HL-60/S4 treated with retinoic acid at 250 ng/mL for 4 days and 3 days (cell line): ENCODE measurements around the gene PPDPF.
"Not testable (repeated sequence)": the region's sequence is repeated elsewhere in the genome, so short reads cannot be mapped to it uniquely, and the experiment has no call there.

Experiments
- in situ Hi-C: fragments of 300-500 bp; cut with MboI; formaldehyde crosslinking; loops from 2 replicates; pipeline ENCODE4 v1.7.0; 2022; ENCODE audit warnings: low sequenced_read_pairs

The PPDPF gene

DNA sequence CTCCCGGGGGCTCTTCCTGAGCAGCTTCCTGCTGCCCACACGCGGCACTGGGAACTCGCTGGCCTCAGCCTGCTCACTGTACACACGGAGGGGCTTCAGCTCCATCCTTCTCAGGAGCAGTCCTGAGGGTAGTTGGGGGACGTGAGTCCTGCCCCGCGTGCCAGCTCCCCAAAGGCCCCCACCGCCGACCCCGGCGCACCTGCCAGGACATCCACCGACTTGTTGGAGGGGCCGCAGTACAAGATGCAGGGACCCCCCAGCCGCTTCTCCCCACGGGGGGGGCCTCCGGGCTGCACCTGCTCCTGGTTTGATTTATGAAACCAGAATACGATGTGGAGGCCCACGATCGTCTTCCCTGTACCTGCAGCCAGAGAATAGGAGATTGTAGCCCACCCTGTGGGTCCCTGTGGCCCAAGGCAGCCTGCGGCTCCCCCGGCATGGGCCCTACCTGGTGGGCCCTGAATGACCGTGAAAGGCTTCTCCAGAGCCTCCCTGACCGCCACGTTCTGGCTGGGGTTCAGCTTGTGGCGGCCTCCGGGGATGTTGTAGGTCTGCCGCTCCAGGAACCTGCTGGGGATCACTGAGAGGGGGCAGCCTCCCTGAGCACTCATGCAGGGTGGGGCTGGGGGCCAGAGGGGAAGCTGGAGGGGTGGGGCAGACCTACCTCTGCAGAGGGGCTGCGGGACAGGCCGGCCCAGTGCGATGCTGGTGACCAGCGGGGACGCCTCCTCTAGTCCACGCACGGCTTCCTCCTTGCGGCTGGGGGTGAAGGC lies 41.2 kb downstream of the PPDPF start:
- in situ Hi-C loops = no loop called here

GRCh38 chr20:63562461-63563224 lies 42.1 kb downstream of the PPDPF start:
- in situ Hi-C loops = no loop called here

DNA sequence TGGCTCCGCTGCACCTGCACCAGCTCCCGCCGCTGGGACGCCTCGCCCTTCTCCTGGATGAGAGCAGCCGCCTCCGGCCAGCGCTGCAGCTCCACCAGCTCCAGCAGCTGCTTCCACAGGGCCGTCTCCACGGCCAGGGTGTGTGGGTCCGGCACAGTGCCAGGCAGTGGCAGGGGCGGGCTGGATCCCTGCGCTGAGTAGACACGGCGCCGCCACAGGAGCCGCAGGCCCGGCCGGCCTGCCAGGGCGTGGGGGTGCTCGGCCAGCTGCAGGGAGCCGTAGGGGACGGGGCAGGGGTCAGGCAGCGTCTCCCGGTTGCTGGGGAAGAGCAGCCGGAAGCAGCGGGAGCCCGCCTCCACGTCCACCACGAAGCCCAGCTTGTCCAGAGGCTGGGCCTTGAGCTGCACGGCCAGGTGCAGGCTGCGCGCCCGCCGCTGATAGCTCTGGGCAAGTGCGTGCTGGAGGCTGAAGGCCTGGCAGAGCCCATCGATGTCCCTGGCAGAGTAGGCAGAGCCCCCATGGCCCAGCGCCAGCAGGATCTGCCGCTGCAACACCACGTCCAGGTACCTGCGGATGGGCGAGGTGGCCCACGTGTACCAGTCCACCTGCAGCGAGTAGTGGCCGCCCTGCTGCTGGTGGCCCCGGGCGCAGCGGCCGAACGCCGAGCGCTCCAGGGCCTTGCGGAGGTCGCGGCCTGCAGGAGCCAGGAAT lies 42.8 kb downstream of the PPDPF start:
- in situ Hi-C loops = no loop called here

GRCh38 chr20:63564036-63564810 lies 43.7 kb downstream of the PPDPF start:
- in situ Hi-C loops = no loop called here

DNA sequence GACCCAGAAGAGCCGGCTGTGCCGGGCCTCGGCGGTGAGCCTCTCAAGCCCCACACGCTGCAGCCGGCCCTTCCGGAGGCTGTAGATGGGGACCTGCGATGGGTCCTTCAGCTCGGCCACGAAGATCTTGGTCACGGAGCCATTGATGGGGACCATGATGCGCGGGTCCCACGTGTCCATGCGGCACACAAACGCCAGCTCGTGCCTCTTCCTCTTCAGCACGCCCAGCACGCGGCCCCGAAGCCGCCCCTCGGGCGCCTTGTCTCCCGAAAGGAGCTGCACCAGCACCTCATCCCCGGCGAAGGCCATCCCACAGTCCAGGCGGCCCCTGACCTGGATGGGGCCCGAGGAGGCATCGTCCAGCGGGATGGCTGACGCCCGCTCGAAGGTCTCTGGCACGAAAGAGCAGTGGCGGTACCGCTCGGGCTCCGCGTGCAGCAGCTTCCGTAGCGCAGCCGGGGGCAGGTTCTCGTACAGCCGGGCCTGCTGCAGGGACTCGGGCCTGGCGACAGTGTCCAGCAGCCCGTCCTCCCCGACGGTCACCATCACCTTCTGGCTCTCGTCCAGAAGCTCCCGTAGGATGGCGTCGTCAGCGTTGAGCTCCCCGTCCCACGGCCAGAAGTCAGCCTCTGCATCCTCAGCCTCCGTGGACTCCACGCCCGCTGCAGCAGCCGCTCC lies 44.6 kb downstream of the PPDPF start:
- in situ Hi-C loops = no loop called here

GRCh38 chr20:63565699-63566335 lies 45.3 kb downstream of the PPDPF start:
- in situ Hi-C loops = no loop called here

GRCh38 chr20:63566395-63567135 lies 46.0 kb downstream of the PPDPF start:
- in situ Hi-C loops = no loop called here

GRCh38 chr20:63567136-63567385 lies 46.5 kb downstream of the PPDPF start:
- in situ Hi-C loops = no loop called here

DNA sequence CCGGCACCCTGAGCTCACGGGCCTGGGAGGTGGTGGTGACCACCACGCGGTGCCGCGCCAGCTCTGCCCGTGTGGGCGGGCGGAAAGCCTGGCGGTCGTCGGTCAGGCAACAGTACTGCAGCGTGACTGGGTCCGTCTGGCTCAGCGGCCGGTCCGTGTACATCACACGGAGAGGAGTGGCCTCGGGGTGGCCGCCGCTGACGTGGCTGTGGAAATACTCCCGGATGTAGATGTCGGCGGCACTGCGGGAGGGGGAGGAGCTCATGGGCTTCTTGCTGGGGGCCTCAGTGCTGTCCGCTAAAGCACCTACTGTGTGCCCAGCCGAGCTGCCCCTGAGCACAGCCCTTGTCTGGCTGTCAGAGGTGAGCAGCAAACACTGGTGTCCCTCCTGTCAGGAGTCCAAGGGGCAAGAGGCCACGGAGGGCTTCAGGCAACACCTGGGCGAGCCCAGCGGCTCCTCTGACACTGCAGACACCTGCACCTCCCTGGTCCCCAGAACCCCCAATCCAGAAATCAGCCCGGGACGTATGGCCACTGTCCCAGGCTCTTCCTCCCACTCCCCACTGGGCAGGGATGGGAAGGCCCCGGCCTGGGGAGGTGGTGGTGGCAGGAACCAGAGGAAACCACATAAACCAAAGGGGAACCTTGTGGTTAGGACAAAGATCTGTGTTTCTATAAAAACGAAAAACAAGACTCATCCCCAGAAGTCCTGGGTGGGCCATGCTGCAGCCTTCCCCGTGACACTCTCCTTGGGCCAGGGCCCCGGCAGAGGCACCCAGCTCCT lies 47.0 kb downstream of the PPDPF start:
- in situ Hi-C loops = no loop called here

DNA sequence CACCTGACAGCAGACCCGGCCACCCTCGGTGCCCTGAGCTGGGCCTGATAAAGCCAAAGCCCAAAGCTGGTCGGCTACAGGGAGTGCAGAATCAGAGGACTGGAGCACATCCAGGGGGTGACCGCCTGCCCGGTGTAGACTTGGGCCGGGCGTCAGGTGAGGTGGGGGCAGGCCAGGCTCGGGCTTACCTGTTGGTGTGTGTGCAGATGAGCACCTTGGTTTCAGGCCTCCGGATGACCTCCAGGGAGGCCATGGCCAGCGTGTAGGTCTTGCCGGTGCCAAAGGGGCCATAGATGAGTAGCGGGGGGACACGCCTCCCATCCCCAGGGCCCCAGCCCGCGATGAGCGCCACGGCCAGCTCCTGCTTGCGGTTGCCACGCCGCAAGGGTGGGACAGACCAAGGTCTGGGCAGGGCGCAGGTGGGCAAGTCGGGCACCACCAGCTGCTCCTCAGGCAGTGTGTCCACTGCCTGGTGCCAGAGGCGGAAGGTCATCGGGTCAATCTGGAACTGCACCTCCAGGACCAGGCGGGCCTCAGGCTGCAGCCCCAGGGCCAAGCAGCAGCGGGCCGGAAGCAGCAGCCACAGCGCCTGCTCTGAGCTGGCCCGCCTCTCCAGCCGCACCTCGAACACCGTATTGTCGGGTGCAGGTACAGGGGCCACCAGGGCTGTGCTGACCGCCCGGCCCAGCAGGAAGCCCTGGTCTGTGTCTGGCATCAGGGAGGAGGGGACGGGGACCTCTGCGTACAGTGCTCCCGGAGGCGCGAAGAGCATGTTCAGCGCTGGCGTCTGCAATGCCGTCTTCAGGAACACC lies 47.8 kb downstream of the PPDPF start:
- in situ Hi-C loops = no loop called here

DNA sequence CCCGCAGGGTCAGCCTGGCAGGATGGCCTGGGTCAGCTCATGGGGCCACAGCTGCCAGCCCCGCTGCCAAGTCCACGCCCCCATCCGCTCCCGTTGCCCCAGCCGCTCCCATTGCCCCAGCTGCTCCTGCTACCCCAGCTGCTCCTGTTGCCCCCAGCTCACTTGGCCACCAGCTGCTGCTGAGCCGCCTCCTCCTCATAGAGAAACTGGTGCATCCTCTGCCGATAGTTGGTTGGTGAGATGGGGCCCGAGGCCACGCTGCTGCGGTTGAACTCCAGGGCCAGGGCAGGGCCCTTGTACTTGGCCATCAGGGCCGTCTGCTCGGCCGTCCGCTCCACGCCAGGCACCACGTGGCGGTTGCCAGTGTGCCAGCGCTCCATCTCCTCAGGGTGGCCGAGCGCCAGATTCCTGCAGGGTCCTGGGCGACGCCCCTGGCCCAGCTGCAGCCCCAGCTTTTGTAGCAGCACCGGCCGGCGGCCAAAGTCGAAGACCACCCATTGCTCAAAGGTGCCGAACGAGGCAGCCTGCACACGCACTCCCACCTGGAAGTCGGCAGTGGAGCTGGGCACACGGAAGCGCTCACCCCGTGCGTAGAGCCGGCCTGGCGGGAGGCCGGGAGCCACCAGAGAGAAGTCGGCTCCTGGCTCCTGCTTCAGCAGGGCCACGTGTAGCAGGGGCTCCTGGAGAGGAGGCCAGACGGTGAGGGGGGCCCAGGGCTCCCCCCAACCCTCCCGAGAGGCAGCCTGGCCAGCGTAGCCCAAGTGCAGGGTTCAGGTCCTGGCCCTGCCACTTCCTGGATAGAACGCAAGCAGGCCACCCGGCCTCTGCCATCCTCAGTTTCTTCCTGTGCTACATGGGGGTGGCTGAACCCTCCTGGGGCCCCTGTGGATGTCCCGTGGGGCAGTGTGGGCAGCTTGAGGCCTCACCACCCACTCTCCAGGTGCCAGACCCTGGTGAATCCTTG lies 48.7 kb downstream of the PPDPF start:
- in situ Hi-C loops = no loop called here

GRCh38 chr20:63570281-63571086 lies 49.9 kb downstream of the PPDPF start:
- in situ Hi-C loops = no loop called here

DNA sequence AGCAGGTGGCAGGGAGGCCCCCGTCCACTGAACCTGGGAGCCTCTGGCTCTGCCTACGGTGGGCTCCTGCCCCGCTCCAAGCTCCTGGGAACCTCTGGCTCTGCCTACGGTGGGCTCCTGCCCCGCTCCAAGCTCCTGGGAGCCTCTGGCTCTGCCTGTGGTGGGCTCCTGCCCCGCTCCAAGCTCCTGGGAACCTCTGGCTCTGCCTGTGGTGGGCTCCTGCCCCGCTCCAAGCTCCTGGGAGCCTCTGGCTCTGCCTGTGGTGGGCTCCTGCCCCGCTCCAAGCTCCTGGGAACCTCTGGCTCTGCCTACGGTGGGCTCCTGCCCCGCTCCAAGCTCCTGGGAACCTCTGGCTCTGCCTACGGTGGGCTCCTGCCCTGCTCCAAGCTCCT lies 50.5 kb downstream of the PPDPF start:
- in situ Hi-C loops = not testable (repeated sequence)
